Frontal cortex (tissue), 4 donors: ENCODE results near the gene SLC35G2. TPM values are rescaled to one million over a fixed set of nuclear protein-coding genes. Genes with fewer than 3 reads are reported as not detected.
"Not testable (repeated sequence)": the region's sequence is repeated elsewhere in the genome, so short reads cannot be mapped to it uniquely, and the experiment has no call there.

Experiments
- DNase-seq, 2 donors: peaks; one replicate each; pipeline ENCODE4 v3.0.0; 2012; ENCODE audit warnings: low spot score in 2 of 2
- FAIRE-seq: peaks from 2 replicates; lab custom pipeline; 2012; peaks lifted over from hg19 to GRCh38; lab: Jason Lieb, UNC
- total RNA-seq: library from RNA; depleted of rRNA; stranded (reverse); fragments of >200 nt; gene quantifications from one replicate; pipeline ENCODE4 v1.2.3, GENCODE V29; 2014
- donor health status: control.
- donor health status: control.
- donor health status: control.

The SLC35G2 gene
- total RNA-seq, 1 donor from 2014 or later: 11.8 TPM

- no peak for FAIRE-seq
- no peak for DNase-seq
Measured at GRCh38 chr3:136883967-136884720, 65.2 kb downstream of the SLC35G2 start.

DNA sequence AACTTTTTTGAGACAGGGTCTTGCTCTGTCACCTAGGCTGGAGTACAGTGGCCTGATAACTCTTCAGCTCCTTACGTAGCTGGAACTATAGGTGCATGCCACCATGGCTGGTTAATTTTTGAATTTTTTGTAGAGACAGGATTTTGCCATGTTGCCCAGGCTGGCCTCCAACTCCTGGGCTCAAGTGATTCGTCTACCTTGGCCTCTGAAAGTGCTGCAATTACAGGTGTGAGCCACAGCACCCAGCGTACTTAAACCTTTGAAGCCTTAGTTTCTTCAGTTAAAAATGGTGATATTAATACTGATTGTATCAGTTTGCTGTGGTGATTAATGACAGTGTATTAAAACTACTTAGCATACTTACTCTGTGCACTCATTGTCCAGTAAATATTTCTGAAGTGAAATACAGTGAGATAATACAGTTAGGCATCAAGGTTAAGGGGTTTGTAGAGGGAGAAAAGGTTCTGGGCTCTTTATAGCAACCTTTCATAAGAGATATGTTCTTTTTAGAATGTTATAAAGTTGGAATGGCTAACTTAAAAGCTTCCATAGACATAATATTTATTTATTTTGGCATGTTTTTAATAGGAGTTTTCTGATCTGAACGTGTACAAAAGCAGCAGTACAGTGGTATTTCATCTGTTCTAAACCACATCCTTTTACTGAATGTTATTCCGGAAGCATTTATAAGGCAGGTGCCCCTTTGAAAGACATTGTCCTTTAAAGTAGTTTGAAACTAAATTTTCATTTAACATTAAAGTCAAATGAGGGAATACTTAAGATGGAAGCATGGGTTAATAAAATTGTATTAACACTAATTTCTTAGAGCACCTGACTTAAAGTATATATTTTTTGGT lies 66.7 kb downstream of the SLC35G2 start:
- DNase-seq: no peak
- no peak for FAIRE-seq

- DNase-seq (no peak), FAIRE-seq (no peak)
Measured at GRCh38 chr3:136889947-136890346, 71.0 kb downstream of the SLC35G2 start.

DNA sequence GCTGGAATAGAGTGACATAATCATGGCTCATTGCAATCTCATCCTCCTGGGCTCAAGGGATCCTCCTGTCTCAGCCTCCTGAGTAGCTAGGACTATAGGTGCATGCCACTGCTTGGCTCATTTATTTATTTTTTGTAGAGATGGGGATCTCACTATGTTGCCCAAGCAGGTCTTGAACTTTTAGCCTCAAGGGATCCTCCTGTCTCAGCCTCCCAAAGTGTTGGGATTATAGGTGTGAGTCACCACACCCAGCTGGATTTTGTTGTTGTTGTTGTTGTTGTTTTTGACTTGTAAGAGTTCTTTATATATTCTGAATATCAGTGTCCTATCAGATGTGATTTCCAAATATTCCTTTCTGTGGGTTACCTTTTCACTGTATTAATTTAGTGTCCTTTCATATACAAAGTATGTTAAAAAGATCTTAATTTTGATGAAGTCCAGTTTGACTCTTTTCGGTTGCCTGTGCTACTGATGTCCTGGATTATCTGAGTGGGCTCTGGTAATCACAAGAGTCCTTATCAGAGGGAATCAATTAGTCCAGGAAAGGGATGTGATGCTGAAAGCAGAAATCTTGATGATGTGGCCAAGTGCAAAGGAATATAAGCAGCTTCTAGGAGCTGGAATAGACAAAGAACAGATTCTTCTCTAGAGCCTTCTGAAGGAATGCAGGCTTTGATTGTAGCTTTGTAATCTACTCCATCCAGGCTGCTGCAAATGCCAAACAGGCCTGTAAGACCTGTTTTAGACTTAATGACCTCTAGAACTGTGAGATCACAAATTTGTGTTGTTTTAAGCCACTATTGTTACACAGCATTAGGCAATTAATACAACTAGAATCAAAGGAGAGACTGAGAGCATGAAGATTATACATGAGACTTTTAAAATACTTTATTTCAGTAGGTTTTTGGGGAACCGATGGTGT lies 73.3 kb downstream of the SLC35G2 start:
- no peak for FAIRE-seq

GRCh38 chr3:136893848-136894443 lies 75.0 kb downstream of the SLC35G2 start:
- FAIRE-seq (no peak), DNase-seq (no peak)

More for the DNA sequence above, 73.3 kb downstream of the SLC35G2 start:
- no peak for DNase-seq

DNA sequence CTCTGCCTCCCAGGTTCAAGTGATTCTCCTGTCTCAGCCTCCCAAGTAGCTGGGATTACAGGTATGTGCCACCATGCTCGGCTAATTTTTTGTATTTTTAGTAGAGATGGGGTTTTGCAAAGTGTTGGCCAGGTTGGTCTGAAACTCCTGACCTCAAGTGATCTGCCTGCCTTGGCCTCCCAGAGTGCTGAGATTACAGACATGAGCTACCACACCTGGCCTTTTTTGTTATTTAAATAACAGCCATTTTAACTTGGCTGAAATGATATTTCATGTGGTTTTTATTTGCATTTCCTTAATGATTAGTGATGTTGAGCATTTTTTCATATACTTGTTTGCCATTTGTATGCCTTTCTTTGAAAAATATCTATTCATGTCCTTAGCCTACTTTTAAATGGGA lies 78.2 kb downstream of the SLC35G2 start:
- not testable (repeated sequence) for DNase-seq, FAIRE-seq

GRCh38 chr3:136898549-136898948 lies 79.6 kb downstream of the SLC35G2 start:
- FAIRE-seq (no peak), DNase-seq (no peak)

DNA sequence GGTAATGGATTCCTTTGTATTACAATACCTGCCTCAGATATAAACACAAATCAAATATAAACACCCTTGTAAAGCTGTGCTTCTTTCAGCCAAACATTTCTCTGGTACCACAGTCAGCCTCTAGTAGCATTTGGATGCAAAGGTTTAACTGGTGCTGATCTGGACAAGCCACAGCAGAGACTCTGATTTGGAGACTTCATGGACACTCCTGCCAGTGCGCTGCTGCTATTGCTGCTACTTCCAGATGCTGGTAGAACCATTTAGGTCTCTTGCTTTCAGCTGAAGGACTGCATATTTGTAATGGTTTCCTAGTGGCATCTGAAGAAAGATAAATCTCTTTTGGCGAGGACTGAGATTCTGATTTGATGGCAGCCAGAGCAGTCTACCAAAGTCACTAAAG lies 80.0 kb downstream of the SLC35G2 start:
- DNase-seq: no peak
- no peak for FAIRE-seq

GRCh38 chr3:136899622-136900158 lies 80.8 kb downstream of the SLC35G2 start:
- no peak for FAIRE-seq
- no peak for DNase-seq

DNA sequence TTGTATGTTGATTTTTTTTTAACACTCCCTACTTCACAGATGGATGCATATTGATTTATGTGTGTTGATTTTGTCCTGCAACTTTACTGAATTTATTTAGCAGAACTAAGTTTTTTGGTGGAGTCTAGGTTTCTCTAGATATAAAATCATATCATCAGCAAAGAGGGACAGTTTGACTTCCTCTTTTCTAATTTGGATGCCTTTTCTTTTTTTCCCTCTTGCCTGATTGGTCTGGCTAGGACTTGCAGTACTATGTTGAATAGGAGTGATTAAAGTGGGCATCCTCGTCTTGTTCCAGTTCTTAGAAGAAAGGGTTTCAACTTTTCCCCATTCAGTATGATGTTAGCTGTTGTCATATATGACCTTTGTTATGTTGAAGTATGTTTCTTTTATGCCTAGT lies 81.8 kb downstream of the SLC35G2 start:
- not testable (repeated sequence) for DNase-seq, FAIRE-seq

DNA sequence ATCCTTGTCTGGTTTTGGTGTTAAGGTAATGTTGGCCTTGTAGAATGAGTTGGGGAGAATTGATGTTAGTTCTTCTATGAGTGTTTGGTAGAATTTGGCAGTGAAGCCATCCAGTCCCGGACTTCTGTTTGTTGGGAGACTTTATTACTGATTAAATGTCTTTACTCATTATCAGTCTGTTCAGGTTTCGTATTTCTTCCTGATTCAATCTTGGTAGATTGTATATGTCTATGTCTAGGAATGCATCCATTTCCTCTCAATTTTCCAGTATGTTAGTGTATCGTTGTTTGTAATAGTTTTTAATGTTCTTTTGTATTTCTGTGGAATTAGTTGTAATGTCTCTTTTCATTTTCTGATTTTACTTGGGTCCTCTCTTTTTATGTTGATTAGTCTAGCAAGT lies 82.5 kb downstream of the SLC35G2 start:
- DNase-seq (no peak), FAIRE-seq (no peak)

DNA sequence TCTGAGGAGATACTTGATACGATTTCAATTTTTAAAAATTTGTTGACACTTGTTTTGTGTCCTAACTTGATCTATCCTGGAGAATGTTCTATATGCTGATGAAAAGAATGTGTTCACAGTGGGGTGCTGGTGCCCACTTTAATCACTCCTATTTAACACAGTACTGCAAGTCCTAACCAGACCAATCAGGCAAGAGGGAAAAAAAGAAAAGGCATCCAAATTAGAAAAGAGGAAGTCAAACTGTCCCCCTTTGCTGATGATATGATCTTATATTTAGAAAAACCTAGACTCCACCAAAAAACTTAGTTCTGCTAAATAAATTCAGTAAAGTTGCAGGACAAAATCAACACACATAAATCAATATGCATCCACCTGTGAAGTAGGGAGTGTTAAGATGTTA lies 83.6 kb downstream of the SLC35G2 start:
- FAIRE-seq, DNase-seq: not testable (repeated sequence)

DNA sequence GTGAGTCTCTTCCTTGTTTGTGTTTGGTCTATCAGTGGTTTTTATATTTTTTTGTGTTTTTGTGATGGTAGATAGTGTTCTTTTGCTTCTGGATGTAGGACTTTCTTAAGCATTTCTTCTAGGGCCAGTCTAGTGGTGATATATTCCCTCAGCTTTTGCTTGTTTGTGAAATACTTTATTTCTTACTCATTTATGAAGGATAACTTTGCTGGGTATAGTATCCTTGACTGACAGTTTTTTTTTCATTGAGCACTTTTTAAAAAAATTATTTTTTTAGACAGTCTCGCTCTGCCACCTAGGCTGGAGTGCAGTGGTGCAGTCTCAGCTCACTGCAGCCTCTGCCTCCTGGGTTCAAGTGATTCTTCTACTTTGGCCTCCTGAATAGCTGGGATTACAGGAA lies 85.0 kb downstream of the SLC35G2 start:
- DNase-seq: no peak
- no peak for FAIRE-seq

DNA sequence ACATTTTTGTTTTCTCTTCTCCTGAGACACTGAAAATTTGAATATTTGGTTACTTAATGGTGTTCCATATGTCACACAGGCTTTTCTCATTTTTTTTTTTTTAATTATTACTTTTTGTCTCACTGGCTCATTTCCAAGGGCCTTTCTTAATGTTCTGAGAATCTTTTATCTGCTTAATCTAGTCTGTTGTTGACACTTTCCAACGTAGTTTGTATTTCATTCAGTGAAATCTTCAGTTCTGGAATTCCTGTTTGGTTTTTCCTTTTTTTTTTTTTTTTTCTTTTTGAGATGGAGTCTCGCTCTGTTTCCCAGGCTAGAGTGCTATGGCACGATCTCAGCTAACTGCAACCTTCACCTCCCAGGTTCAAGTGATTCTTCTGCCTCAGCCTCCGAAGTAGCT lies 85.8 kb downstream of the SLC35G2 start:
- FAIRE-seq (no peak), DNase-seq (no peak)

Other genes with a start within 250 kb of the SLC35G2 start
- 92.5 TPM for gene STAG1, start 66.7 kb upstream of the SLC35G2 start, total RNA-seq
- 38.3 TPM for gene NCK1, start 43.1 kb downstream of the SLC35G2 start, total RNA-seq
- 0.82 TPM for gene IL20RB, start 138.9 kb downstream of the SLC35G2 start, total RNA-seq